Spleen (tissue), 7 donors: Measurements from ENCODE around the gene ARNT2.

Experiments used
- CTCF ChIP-seq, 11 experiments: fragments of 200-600 bp in 7 of 11; fragments of 450-650 bp in 4 of 11; sonication (generic) in 4 of 11; IDR thresholded peaks in 8 of 11; conservative IDR thresholded peaks in 3 of 11; 1 replicate in 7 of 11; 2 replicates in 4 of 11; pipeline versions ENCODE4 v1.4.0 to v1.8.0; 2016 to 2021; ENCODE audit warnings: antibody characterized with exemption in 11 of 11, inconsistent platforms in 4 of 11, mild to moderate bottlenecking in 1 of 11
- POLR2AphosphoS5 ChIP-seq, 3 donors: sonication (generic); formaldehyde crosslinking; IDR thresholded peaks; one replicate each; pipeline ENCODE4 v1.5.1; 2017; ENCODE audit warnings: antibody characterized with exemption in 3 of 3
- donor health status: DM: no; HTN: no; CAD: no; lungs with moderate emphysema.
- donor health status: DM: no; HTN: no; CAD: no.
- donor health status: DM: no; HTN: no; CAD: no.

- TF ChIP-seq CTCF (IDR thresholded peaks at IDR 0.05 in 8 of 11, conservative IDR thresholded peaks at IDR 0.05 in 3 of 11) = no peak
- TF ChIP-seq POLR2AphosphoS5 (IDR thresholded peaks at IDR 0.05) = no peak
These were observed 146.2 kb downstream of the ARNT2 start for GRCh38 chr15:80550219-80550907.
